ENCODE results near the gene TMTC2.

DNA sequence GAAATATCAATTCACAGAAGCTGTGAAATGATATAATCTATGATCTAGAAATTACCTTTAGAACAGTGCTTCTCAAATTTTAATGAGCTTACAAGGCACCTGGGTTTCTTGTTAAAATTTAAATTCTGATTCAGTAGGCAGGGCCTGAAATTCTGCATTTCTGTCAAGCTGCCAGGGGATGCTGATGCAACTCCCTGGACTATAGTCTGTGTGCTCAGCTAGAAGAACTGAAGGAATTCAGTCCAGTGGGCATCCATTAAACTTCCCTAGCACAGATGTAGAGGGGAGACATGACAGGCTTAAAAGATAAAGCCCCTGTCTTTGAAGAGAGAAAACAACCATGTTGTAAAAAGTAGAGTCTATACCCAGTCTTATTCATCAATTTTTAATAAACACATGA, 441.8 kb downstream of the TMTC2 start:
- TF ChIP-seq, protein P1, sequence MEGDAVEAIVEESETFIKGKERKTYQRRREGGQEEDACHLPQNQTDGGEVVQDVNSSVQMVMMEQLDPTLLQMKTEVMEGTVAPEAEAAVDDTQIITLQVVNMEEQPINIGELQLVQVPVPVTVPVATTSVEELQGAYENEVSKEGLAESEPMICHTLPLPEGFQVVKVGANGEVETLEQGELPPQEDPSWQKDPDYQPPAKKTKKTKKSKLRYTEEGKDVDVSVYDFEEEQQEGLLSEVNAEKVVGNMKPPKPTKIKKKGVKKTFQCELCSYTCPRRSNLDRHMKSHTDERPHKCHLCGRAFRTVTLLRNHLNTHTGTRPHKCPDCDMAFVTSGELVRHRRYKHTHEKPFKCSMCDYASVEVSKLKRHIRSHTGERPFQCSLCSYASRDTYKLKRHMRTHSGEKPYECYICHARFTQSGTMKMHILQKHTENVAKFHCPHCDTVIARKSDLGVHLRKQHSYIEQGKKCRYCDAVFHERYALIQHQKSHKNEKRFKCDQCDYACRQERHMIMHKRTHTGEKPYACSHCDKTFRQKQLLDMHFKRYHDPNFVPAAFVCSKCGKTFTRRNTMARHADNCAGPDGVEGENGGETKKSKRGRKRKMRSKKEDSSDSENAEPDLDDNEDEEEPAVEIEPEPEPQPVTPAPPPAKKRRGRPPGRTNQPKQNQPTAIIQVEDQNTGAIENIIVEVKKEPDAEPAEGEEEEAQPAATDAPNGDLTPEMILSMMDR (IDR thresholded peaks at IDR 0.05; ENCODE audit: poor library complexity) = no peak
- no peak for TF ChIP-seq EZH2 (IDR thresholded peaks at IDR 0.05; ENCODE audit: borderline replicate concordance)

Measured in hepatocyte (in vitro differentiated cells).